GM19035 (cell line): Measurements from ENCODE around the gene IPO11.
"Not testable (repeated sequence)": the region's sequence is repeated elsewhere in the genome, so short reads cannot be mapped to it uniquely, and the experiment has no call there.

Experiments
- ATAC-seq: cut with Tn5 transposase; IDR thresholded peaks from one replicate; pipeline ENCODE4 v1.9.1; 2021; ENCODE audit not compliant: unreplicated experiment

The IPO11 gene

GRCh38 chr5:62640446-62640845 lies 227.9 kb downstream of the IPO11 start:
- ATAC-seq: no peak

DNA sequence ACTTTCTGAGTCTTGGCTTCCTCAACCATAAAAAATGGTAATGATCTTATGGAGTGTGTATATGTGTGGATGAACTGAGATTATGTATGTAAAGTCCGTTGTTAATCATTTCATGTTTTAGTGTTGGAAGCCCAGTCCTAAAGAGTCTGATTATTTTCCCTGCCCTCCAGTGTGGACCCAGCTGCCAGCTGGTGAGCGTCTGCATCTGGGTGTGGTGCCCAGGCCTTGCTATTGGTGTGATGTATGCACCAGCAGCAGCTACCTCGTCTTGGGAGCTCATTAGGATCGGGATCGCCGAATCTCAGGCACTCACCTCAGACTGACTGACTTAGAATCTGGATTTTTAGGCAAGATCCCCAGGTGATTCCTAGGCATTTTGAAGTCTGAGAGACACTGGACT lies 229.9 kb downstream of the IPO11 start:
- ATAC-seq: no peak

DNA sequence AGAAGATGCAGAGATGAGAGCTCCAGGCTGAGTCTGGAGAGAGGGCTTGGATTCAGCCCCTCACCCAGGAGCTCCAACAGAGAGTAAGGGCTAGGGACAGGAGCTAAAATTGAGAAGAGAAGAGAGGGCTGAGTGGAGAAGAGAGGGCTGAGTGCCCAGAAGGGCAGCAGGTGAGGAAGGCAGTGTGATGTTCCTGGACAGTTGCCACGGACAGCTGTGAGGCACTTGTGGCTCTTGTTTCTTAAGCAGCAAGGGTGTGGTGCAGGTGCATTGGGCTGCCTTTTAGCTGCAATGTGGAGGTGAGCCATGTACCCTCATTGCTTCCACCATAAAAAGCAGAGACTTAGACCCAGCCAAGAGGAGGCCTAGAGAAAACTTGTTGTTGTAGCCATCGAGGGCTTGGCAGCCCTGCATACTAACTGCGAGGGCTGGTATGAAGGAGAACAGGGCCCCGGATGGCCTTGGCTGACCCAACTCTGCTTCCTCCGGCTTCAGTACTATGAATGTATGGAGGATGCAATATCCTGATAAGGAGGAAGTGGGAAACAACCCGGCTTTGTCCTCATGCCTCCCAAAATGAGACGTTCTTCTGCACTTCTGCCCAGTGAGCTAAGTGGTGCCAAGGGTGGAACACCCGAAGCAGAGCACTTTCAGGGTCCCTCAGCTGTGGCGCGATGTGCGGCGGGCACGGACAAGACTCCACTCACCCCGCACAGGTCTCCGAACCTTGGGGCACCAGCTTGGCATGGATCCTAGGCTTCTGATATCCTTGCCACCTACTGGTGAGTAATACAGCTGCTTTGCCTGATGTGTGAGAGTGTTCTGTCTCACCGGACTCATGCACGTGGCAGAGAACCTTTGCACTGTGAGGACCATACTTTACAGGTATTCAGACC lies 231.2 kb downstream of the IPO11 start:
- ATAC-seq: no peak

DNA sequence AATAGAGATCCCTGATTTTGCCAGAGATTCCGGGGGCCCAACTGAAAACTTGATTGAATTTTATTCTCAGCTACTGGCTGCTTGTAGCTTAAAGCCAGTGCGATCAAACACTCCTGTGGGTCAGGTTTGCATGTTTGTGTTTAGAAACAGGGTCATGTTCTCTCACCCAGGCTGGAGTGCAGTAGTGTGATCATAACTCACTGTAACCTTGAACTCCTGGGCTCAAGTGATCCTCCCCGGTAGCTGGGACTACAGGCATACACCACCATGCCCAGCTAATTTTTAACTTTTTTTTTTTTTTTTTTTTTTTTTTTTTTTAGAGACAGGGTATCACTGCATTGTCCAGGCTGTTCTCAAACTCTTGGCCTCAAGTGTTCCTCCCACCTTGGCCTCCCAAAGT lies 232.7 kb downstream of the IPO11 start:
- no peak for ATAC-seq

- ATAC-seq: no peak
These were observed 234.7 kb downstream of the IPO11 start for GRCh38 chr5:62647241-62647640.

- ATAC-seq: no peak
These were observed 236.5 kb downstream of the IPO11 start for GRCh38 chr5:62649025-62649424.

- ATAC-seq: no peak
These were observed 237.0 kb downstream of the IPO11 start for GRCh38 chr5:62649476-62650113.

- no peak for ATAC-seq
These were observed 237.6 kb downstream of the IPO11 start for GRCh38 chr5:62650197-62650596.

GRCh38 chr5:62652225-62652624 lies 239.7 kb downstream of the IPO11 start:
- ATAC-seq: no peak

DNA sequence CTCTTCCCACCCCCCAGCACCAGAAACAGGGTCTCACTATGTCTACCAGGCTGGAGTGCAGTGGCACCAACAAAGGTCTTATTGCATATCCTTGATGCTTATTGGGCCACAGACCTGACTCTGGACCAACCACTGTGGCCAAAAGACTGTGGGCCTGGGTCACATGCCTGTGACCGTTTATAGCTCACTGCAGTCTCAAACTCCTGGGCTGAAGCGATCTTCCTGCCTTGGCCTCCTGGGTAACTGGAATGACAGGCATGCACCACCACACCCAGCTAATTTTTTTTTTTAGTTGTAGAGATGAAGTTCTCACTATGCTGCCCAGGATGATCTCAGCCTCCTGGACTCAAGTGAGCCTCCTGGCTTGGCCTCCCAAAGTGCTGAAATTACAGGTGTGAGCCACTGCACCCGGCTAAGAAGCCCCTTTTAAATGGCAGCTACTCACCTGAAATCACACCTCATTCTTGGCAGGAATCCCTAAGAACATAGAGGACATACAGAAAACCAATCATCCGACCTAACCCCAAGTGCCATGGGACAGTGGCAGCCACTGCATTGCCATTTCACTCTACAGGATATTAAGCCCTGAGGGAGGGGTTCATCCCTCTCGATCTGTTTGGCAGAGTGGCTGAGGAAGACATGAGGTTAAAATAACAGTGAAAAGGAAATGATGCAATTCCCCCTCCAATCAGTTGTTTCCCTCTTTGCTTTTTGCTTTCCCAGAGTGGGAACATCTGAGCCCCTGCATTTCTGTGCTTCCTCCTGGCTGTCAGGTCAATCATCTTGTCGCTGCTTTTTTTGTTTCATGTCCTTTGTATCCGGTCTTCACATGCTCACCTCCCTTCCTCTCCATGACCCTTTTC lies 240.7 kb downstream of the IPO11 start:
- no peak for ATAC-seq

DNA sequence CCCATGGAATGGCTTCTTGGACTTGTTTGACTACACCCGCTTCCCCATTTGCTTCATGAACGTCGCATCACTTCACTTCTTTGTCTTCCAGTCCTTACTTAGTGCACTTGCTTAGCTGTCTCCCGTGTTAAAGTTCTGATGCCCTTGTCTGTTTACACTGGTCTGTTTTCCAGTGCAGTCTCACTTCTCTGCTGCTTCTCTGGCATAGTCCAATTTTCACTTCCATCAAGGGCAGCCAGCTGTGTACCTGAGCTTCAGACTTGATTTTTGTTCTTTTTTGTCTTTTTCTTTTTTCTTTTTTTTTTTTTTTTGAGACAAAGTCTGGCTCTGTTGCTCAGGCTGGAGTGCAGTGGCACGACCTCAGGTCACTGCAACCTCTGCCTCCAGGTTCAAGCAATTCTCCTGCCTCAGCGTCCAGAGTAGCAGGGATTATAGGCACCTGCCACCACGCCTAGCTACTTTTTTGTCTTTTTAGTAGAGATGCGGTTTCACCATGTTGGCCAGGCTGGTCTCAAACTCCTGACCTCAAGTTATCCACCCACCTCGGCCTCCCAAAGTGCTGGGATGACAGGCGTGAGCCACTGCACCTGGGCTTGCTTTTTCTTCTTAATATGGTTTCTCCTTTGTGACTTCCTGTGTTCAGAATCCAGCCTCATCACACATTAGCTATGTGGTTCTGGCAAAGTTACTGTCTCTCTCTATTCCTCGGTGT lies 241.5 kb downstream of the IPO11 start:
- no peak for ATAC-seq

DNA sequence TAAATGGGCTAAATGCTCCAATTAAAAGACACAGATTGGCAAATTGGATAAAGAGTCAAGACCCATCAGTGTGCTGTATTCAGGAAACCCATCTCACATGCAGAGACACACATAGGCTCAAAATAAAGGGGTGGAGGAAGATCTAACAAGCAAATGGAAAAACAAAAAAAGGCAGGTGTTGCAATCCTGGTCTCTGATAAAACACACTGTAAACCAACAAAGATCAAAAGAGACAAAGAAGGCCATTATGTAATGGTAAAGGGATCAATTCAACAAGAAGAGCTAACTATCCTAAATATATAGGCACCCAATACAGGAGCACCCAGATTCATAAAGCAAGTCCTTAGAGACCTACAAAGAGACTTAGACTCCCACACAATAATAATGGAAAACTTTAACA lies 245.2 kb downstream of the IPO11 start:
- ATAC-seq: not testable (repeated sequence)

GRCh38 chr5:62661126-62661525 lies 248.6 kb downstream of the IPO11 start:
- no peak for ATAC-seq

- ATAC-seq: no peak
These were observed 250.0 kb downstream of the IPO11 start for GRCh38 chr5:62662521-62662920.

GRCh38 chr5:62671479-62671878 lies 258.9 kb downstream of the IPO11 start:
- ATAC-seq: no peak

DNA sequence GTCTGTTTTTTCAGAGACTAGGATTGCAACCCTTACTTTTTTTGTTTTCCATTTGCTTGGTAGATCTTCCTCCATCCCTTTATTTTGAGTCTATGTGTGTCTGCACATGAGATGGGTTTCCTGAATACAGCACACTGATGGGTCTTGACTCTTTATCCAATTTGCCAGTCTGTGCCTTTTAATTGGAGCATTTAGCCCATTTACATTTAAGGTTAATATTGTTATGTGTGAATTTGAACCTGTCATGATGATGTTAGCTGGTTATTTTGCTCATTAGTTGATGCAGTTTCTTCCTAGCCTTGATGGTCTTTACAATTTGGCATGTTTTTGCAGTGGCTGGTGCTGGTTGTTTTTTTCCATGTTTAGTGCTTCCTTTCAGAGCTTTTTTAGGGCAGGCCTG lies 264.0 kb downstream of the IPO11 start:
- ATAC-seq: not testable (repeated sequence)
